NCI-H1417 treated with DMSO at 0.1 percent for 48 hours (cell line): ENCODE results near the gene LRP1-AS.

Experiments
- DNase-seq: peaks from one replicate; lab custom pipeline; 2025; lab: John Stamatoyannopoulos, UW

LRP1-AS gene

GRCh38 chr12:57119294-57120085, 27.9 kb downstream of the LRP1-AS start:
- no peak for DNase-seq

- no peak for DNase-seq
These were observed 28.6 kb downstream of the LRP1-AS start for GRCh38 chr12:57118711-57119271.

GRCh38 chr12:57116580-57117281, 30.7 kb downstream of the LRP1-AS start:
- no peak for DNase-seq

- no peak for DNase-seq
These were observed 34.7 kb downstream of the LRP1-AS start for GRCh38 chr12:57112492-57113294.

GRCh38 chr12:57111031-57111734, 36.2 kb downstream of the LRP1-AS start, which contains the start of gene STAT6:
Gene STAT6 (minus strand): TSS chr12:57111362. CDS start chr12:57108278, 3,084 bp downstream.
- DNase-seq = no peak

DNA sequence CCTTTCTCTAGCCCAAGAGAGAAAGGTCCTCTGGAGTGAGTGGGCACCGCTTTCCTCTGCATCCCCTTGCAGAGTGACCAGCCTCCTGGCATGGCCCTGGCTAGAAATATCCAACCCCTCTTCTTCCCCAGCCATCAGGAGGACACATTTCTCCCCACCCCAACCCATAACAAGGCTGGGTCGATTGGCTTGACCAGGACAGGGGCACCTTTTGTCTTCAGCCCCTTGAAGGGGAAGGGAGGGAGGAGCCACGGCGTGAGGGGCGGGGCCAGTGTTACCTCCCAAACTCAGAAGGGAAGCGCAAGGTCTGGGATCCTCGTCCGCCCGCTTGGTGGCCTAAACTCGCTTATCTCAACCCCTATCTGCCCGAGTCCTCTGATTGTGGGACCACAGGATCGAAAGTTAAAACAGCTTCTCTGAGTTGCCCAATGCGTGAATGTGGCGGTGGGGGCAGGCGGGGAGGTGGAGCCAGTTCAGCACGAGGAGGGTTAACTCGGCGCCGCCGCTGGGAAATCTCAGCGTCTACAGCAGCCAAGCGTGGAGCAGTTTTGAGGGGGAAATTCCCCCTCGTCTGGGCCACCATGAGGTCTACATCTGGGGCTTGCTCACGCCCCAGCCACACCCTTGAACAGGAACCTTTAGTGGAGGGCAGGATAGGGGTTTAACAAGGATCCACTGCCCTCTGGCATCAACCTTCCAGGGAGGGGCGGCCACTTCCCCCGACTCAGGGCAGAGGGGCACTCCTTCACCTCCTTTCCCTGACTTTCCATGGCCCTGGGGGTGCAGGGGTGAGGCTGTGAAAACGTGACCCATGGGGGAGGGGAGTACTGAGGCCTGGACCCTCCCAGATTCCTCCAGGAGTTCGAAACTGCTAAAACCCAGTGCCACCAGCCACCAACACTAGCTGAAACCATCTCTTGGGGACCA, 37.1 kb downstream of the LRP1-AS start:
- no peak for DNase-seq

- no peak for DNase-seq
These were observed 38.0 kb downstream of the LRP1-AS start for GRCh38 chr12:57109207-57110103.

DNA sequence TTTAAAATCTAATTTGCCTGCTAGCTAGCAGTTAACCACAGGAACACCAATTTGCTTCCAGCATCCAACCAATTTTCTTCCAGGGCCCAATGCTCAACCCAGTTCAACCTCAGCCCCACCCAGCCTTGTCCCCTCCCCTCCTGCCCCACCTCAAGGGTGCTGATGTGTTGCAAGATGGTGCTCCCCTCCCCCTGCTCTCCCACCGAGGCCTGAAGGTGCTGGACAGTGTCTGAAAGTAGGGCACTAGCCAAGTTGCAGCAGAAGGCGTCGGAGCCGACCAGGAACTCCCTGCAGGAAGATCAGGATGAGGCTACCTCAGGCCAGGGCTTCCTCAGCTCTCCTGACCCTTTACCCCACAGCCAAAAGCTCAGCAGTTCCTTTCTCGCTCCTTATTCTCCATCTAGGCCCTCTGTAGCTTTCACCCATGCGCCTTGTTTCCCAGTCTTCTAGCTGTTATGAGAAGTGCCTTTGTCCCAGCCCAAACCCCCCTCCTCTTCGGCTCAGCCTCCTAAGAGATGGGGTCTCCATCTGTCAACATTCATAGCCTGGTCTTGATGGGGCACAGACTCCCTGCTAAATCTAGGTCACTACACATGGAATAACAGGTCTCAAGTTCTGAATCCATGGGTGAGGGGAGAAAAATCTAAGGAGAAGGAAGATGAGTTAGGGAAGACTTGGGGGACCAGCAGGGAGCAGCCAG, 39.8 kb downstream of the LRP1-AS start:
- no peak for DNase-seq

DNA sequence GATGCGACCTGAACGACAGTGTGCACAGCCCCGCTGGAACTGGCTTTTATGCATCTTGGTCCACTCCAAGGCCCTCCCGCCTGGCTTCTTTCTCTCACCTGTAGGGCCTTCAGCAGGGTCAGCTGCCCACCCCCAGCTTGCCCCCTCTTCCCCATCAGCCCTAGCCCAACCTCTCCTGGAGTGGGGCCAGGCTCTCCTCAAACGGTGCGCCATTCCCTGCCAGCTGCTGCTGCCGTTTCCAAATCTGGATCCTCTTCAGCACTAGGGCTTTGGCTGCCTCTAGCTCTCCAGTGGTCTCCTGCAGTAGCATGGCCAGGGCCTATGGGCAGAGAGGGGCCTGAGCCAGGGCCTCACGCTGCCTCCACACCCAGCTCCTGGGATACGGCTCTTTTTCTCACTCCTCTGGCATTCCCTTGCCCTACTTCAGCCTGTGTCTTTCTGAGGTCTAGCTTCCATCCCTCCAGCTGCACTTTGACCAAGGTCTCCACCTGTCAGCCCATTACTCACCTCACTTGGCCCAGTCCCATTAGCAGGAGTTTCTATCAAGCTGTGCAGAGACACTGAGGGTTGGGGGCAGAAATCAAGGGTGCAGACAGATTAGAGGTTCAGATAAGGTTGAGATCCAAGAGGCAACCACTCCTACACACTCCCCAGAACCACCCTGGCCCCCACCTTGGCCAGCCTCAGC, 41.3 kb downstream of the LRP1-AS start:
- no peak for DNase-seq

- DNase-seq = no peak
These were observed 42.2 kb downstream of the LRP1-AS start for GRCh38 chr12:57105011-57105753.

DNA sequence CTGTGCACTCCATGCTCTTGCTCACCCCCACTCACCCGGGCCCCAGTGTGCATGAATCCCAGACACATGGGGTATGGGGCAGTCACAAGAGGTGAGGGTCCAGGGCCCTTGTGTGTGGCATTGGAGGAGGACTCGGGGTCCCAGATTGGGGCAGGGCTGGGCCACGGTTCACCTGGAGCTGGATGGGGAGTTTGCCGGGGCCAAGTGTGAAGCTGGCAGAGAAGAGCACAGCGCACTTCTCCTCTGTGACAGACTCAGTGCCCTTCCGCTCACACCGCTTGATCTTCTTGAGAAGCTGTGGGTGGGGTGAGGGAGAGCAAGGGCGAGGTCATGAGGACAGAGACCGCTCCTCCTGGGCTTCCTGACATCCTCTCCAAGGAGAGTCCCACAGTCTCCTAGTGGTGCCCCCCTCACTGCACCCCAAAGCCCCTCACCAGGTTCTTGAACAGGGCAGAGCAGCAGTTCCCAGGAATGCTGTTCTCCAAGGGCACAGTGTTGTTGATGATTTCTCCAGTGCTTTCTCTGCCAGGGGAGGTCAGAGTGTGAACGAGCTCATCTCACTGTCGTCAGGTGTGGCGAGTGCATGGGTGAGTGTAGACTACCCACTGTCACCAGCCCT, 43.0 kb downstream of the LRP1-AS start:
- DNase-seq = no peak

DNA sequence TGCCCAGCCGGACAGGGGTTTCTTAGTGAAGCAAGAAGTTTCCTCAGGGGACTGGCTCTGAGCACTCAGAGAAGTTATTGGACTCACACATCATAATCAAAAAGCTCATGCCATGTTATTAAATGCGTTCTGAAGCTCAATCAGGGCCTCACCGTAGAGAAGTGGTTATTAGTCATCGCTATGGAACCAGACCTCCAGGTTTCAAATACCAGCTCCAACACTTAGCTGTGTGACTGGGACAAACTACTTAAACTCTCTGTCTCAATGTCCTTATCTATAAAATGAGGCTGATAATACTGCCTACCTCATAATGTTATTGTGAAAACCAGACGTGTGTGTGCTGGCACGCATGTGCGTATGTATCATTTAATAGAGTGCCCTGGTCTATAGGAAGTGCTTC, 43.6 kb downstream of the LRP1-AS start:
- DNase-seq = no peak

- no peak for DNase-seq
These were observed 45.3 kb downstream of the LRP1-AS start for GRCh38 chr12:57101892-57102695.

- DNase-seq = no peak
These were observed 47.7 kb downstream of the LRP1-AS start for GRCh38 chr12:57099766-57100165.

DNA sequence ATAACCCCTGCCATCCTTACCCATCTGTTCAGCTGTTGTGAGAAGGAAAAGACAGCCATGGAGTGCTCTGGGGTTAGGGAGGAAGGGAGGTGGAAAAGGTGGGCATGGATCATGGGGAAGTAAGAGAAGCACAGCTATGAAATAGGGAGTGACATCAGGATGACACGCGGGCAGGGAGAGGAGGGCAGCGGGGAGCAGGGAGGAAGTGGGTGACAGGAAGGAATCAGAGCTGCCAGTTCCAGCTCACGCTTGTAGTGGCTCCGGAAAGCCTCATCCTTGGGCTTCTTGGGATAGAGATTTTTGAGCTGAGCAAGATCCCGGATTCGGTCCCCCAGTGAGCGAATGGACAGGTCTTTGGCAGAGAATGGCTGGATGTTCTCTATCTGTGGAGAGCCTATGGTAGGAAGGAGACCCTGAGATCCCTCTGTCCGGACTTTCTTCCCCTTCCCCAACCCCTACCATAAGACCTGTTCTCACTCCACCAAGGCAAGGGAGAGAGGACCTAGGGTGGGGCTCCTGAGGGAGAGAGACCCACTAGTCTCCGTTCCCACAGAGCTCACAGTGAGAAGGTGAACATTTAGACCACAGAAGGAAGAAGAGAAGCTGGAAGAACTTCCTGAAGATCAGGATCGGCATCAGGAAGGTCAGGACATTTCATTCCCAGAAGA, 48.2 kb downstream of the LRP1-AS start:
- no peak for DNase-seq

DNA sequence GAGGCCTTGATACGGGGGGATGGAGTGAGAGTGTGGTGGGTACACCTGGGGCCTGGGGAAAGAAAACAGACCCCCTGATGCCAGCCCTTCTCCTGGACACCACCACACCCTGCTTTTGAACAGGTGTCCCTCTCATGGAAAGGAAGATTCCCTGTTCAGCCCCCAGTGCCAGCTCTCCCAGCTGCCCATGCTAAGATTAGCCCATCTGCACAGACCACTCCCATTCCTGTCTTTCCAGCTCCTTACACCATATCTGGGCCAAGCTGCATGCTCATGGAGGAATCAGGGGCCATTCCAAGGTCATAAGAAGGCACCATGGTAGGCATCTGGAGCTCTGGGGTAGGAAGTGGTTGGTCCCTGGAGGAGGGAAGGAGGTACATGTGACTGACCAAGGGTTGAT, 48.9 kb downstream of the LRP1-AS start:
- no peak for DNase-seq
